Sciatic nerve (tissue), 1 donor: ENCODE data around the gene ACVRL1. TPM values are rescaled to one million over a fixed set of nuclear protein-coding genes. Genes with fewer than 3 reads are reported as not detected.

Experiments used
- total RNA-seq: library from RNA; stranded (reverse); fragmentation: NEBNext Ultra II Directional; extraction: Animal tissue kit (Norgen Biotek cat#: 25700); gene quantifications from one replicate; pipeline ENCODE4 v1.2.1, GENCODE V29; 2021
- donor health status: DM: no; HTN: no; CAD: no.

Gene ACVRL1
- total RNA-seq, 1 donor from 2014 or later: 57.6 TPM

Other genes starting within 250 kb of the ACVRL1 start
- 4.0 TPM for gene FIGNL2, start 58.8 kb upstream of the ACVRL1 start, total RNA-seq
- 0.76 TPM for gene ANKRD33, start 19.4 kb upstream of the ACVRL1 start, total RNA-seq
- 23.9 TPM for gene ACVR1B, start 44.2 kb downstream of the ACVRL1 start, total RNA-seq
- gene TAMALIN, start 99.4 kb downstream of the ACVRL1 start, total RNA-seq: 124 TPM
- 688 TPM for gene NR4A1, start 143.9 kb downstream of the ACVRL1 start, total RNA-seq
- gene ATG101, start 162.5 kb downstream of the ACVRL1 start, total RNA-seq: 28.2 TPM
- 12.4 TPM for gene SMIM41, start 172.2 kb downstream of the ACVRL1 start, total RNA-seq